Liver (tissue), 3 donors: Measurements from ENCODE around the gene CERKL.
A peak's percentile ranks its signal among the peaks of the same experiment; 100 is the strongest.

Experiments used
- ATF3 ChIP-seq: IDR thresholded peaks from 2 replicates; pipeline ENCODE4 v1.6.1; 2016; ENCODE audit warnings: antibody characterized with exemption
- CTCF ChIP-seq: fragments of 150-350 bp; IDR thresholded peaks from 2 replicates; pipeline ENCODE4 v1.5.1; 2017; ENCODE audit warnings: improper control_type of control experiment, low read depth, low read length; ENCODE audit not compliant: missing input control
- EGR1 ChIP-seq, 2 donors: IDR thresholded peaks; 2 replicates each; pipeline ENCODE4 v1.6.1; 2016 to 2018; ENCODE audit warnings: antibody characterized with exemption in 2 of 2, low read depth in 2 of 2
- FOXA1 ChIP-seq: IDR thresholded peaks from 2 replicates; pipeline ENCODE4 v1.6.1; 2016; ENCODE audit warnings: antibody characterized with exemption
- GABPA ChIP-seq, 2 donors: IDR thresholded peaks in 1 of 2; conservative IDR thresholded peaks in 1 of 2; 2 replicates each; pipeline ENCODE4 v1.6.1; 2016; ENCODE audit warnings: antibody characterized with exemption in 2 of 2, mild to moderate bottlenecking in 1 of 2, moderate library complexity in 1 of 2
- HNF4G ChIP-seq: IDR thresholded peaks from 2 replicates; pipeline ENCODE4 v1.6.1; 2016; ENCODE audit warnings: antibody characterized with exemption
- JUND ChIP-seq, 2 donors: IDR thresholded peaks; 2 replicates each; pipeline ENCODE4 v1.6.1; 2016; ENCODE audit warnings: antibody characterized with exemption in 2 of 2
- MAX ChIP-seq: IDR thresholded peaks from 2 replicates; pipeline ENCODE4 v1.6.1; 2016; ENCODE audit warnings: antibody characterized with exemption
- RAD21 ChIP-seq, 2 donors: IDR thresholded peaks; 2 replicates each; pipeline ENCODE4 v1.6.1; 2016; ENCODE audit warnings: antibody characterized with exemption in 2 of 2, mild to moderate bottlenecking in 2 of 2
- REST ChIP-seq: IDR thresholded peaks from 2 replicates; pipeline ENCODE4 v1.6.1; 2016; ENCODE audit warnings: antibody characterized with exemption, mild to moderate bottlenecking
- SP1 ChIP-seq: IDR thresholded peaks from 2 replicates; pipeline ENCODE4 v1.6.1; 2018; ENCODE audit warnings: antibody characterized with exemption, mild to moderate bottlenecking
- TAF1 ChIP-seq: conservative IDR thresholded peaks from 2 replicates; pipeline ENCODE4 v1.6.1; 2016; ENCODE audit warnings: antibody characterized with exemption, mild to moderate bottlenecking
- YY1 ChIP-seq: IDR thresholded peaks from 2 replicates; pipeline ENCODE4 v1.6.1; 2016; ENCODE audit warnings: antibody characterized with exemption, mild to moderate bottlenecking
- ZBTB33 ChIP-seq: IDR thresholded peaks from 2 replicates; pipeline ENCODE4 v1.6.1; 2016; ENCODE audit warnings: antibody characterized with exemption
- donor health status: healthy.
- donor health status: healthy.

GRCh38 chr2:181677912-181678586, 21.1 kb upstream of the CERKL start:
- no peak for TF ChIP-seq CTCF
- no peak for TF ChIP-seq YY1
- no peak for TF ChIP-seq JUND (IDR thresholded peaks at IDR 0.05)
- no peak for TF ChIP-seq RAD21 (IDR thresholded peaks at IDR 0.05)
- TF ChIP-seq GABPA (IDR thresholded peaks at IDR 0.05 in 1 of 2, conservative IDR thresholded peaks at IDR 0.05 in 1 of 2), result no peak
- TF ChIP-seq MAX, result no peak
- no peak for TF ChIP-seq TAF1
- TF ChIP-seq REST, result peak; percentile 100
- no peak for TF ChIP-seq SP1
- no peak for TF ChIP-seq HNF4G
- TF ChIP-seq FOXA1, result no peak
- TF ChIP-seq EGR1 (IDR thresholded peaks at IDR 0.05; ENCODE audit: low read depth in 2 of 2), result no peak
- TF ChIP-seq ATF3, result no peak
- no peak for TF ChIP-seq ZBTB33
